Activated CD8-positive, alpha-beta memory T cell treated with anti-CD3 and anti-CD28 coated beads, Interleukin-2, amount 10 ng/mL, durations not matched to agents 7 days and 5 days (primary cell): ENCODE results near the gene NFIB. TPM values are rescaled to one million over a fixed set of nuclear protein-coding genes. Genes with fewer than 3 reads are reported as not detected.

Experiments
- ATAC-seq: fragments of 150-1000 bp; cut with Tn5 transposase; one replicate; pipeline ENCODE4 v1.10.0; 2021; ENCODE audit warnings: moderate library complexity
- CTCF ChIA-PET: fragments of 350-600 bp; sonication (Branson Sonifier 250); formaldehyde crosslinking; loops from one replicate; lab custom pipeline; 2021; ENCODE audit warnings: antibody characterized with exemption; lab: Charles Lee
- DNase-seq: peaks from one replicate; pipeline ENCODE4 v3.0.0-alpha.2; 2020
- H3K27ac Mint-ChIP-seq: one replicate; pipeline ENCODE4 v1.8.0; 2021; ENCODE audit warnings: mild to moderate bottlenecking, mixed read lengths
- H3K27me3 Mint-ChIP-seq: one replicate; pipeline ENCODE4 v1.8.0; 2021; ENCODE audit warnings: mixed read lengths
- H3K36me3 Mint-ChIP-seq: one replicate; pipeline ENCODE4 v1.8.0; 2021; ENCODE audit warnings: mild to moderate bottlenecking, mixed read lengths
- H3K4me1 Mint-ChIP-seq: one replicate; pipeline ENCODE4 v1.8.0; 2021; ENCODE audit warnings: mixed read lengths
- H3K4me3 Mint-ChIP-seq: one replicate; pipeline ENCODE4 v1.8.0; 2021; ENCODE audit warnings: mild to moderate bottlenecking, moderate library complexity, mixed read lengths
- H3K9me3 Mint-ChIP-seq: one replicate; pipeline ENCODE4 v1.8.0; 2022; ENCODE audit warnings: low read depth, mixed read lengths
- total RNA-seq, 2 experiments: library from RNA; stranded (reverse); gene quantifications; one replicate each; pipeline ENCODE4 v1.2.3, GENCODE V29; 2021

Gene NFIB
- total RNA-seq, 2 experiments from 2014 or later = not detected

- Mint-ChIP-seq H3K27ac (no peak overlapping the region), H3K9me3 (no peaks in the 10 kb centered on the region), H3K36me3 (no peaks in the 10 kb centered on the region), H3K4me1 (no peaks in the 10 kb centered on the region), H3K4me3 (no peak overlapping the region), H3K27me3 (no peaks in the 10 kb centered on the region)
- ATAC-seq = no peak
- DNase-seq = no peak
- CTCF ChIA-PET = no interaction called here
These were observed 93.7 kb downstream of the NFIB start for GRCh38 chr9:14220256-14220655.

- H3K27me3 Mint-ChIP-seq = no peaks in the 10 kb centered on the region
- CTCF ChIA-PET = no interaction called here
- H3K27ac Mint-ChIP-seq = no peak overlapping the region
- DNase-seq (no peak), ATAC-seq (no peak)
- H3K4me1 Mint-ChIP-seq = no peaks in the 10 kb centered on the region
- no peaks in the 10 kb centered on the region for H3K36me3 Mint-ChIP-seq
- H3K4me3 Mint-ChIP-seq = no peak overlapping the region
- no peaks in the 10 kb centered on the region for H3K9me3 Mint-ChIP-seq
These were observed 94.1 kb downstream of the NFIB start for GRCh38 chr9:14219850-14220249.

GRCh38 chr9:14218253-14218652 is 95.7 kb downstream of the NFIB start:
- no peaks in the 10 kb centered on the region for H3K27me3 Mint-ChIP-seq
- CTCF ChIA-PET = no interaction called here
- H3K9me3 Mint-ChIP-seq = no peaks in the 10 kb centered on the region

GRCh38 chr9:14216612-14217194 is 97.2 kb downstream of the NFIB start:
- H3K27ac Mint-ChIP-seq = no peak overlapping the region
- DNase-seq (no peak), ATAC-seq (no peak)
- H3K4me1 Mint-ChIP-seq = no peaks in the 10 kb centered on the region
- no peaks in the 10 kb centered on the region for H3K27me3 Mint-ChIP-seq
- H3K36me3 Mint-ChIP-seq = no peaks in the 10 kb centered on the region
- H3K4me3 Mint-ChIP-seq = no peak overlapping the region
- no peaks in the 10 kb centered on the region for H3K9me3 Mint-ChIP-seq
- CTCF ChIA-PET = no interaction called here

More at GRCh38 chr9:14218253-14218652, 95.7 kb downstream of the NFIB start:
- DNase-seq = no peak
- H3K27ac Mint-ChIP-seq = no peak overlapping the region
- no peaks in the 10 kb centered on the region for H3K4me1 Mint-ChIP-seq
- ATAC-seq = no peak
- H3K36me3 Mint-ChIP-seq = no peaks in the 10 kb centered on the region
- H3K4me3 Mint-ChIP-seq = no peak overlapping the region

GRCh38 chr9:14215614-14216013 is 98.3 kb downstream of the NFIB start:
- DNase-seq = no peak
- CTCF ChIA-PET = no interaction called here
- Mint-ChIP-seq H3K27ac (no peak overlapping the region), H3K4me3 (no peak overlapping the region), H3K27me3 (no peaks in the 10 kb centered on the region), H3K9me3 (no peaks in the 10 kb centered on the region), H3K4me1 (no peaks in the 10 kb centered on the region), H3K36me3 (no peaks in the 10 kb centered on the region)
- no peak for ATAC-seq

GRCh38 chr9:14214693-14215092 is 99.2 kb downstream of the NFIB start:
- no peaks in the 10 kb centered on the region for H3K4me1 Mint-ChIP-seq
- CTCF ChIA-PET = no interaction called here
- H3K9me3 Mint-ChIP-seq = no peaks in the 10 kb centered on the region
- no peak overlapping the region for H3K4me3 Mint-ChIP-seq
- no peak overlapping the region for H3K27ac Mint-ChIP-seq
- no peak for DNase-seq
- ATAC-seq = no peak
- H3K27me3 Mint-ChIP-seq = no peaks in the 10 kb centered on the region
- no peaks in the 10 kb centered on the region for H3K36me3 Mint-ChIP-seq

- H3K27me3 Mint-ChIP-seq = no peaks in the 10 kb centered on the region
- H3K4me1 Mint-ChIP-seq = no peaks in the 10 kb centered on the region
- no peak overlapping the region for H3K4me3 Mint-ChIP-seq
- CTCF ChIA-PET = no interaction called here
- no peak for DNase-seq
- H3K36me3 Mint-ChIP-seq = no peaks in the 10 kb centered on the region
- no peak for ATAC-seq
- no peaks in the 10 kb centered on the region for H3K9me3 Mint-ChIP-seq
- no peak overlapping the region for H3K27ac Mint-ChIP-seq
These were observed 99.8 kb downstream of the NFIB start for GRCh38 chr9:14214065-14214684.

GRCh38 chr9:14213504-14213903 is 100.4 kb downstream of the NFIB start:
- H3K9me3 Mint-ChIP-seq = no peaks in the 10 kb centered on the region
- H3K27ac Mint-ChIP-seq = no peak overlapping the region
- CTCF ChIA-PET = no interaction called here
- H3K27me3 Mint-ChIP-seq = no peaks in the 10 kb centered on the region
- H3K4me3 Mint-ChIP-seq = no peak overlapping the region
- DNase-seq (no peak), ATAC-seq (no peak)
- H3K36me3 Mint-ChIP-seq = no peaks in the 10 kb centered on the region
- no peaks in the 10 kb centered on the region for H3K4me1 Mint-ChIP-seq

GRCh38 chr9:14212697-14213420 is 101.1 kb downstream of the NFIB start:
- H3K36me3 Mint-ChIP-seq = no peaks in the 10 kb centered on the region
- H3K27ac Mint-ChIP-seq = no peak overlapping the region
- H3K4me3 Mint-ChIP-seq = no peak overlapping the region
- ATAC-seq (no peak), DNase-seq (no peak)
- H3K9me3 Mint-ChIP-seq = no peaks in the 10 kb centered on the region
- no peaks in the 10 kb centered on the region for H3K27me3 Mint-ChIP-seq
- no peaks in the 10 kb centered on the region for H3K4me1 Mint-ChIP-seq
- CTCF ChIA-PET = no interaction called here

- DNase-seq = no peak
- CTCF ChIA-PET = no interaction called here
- no peaks in the 10 kb centered on the region for H3K9me3 Mint-ChIP-seq
- no peak overlapping the region for H3K4me3 Mint-ChIP-seq
- no peaks in the 10 kb centered on the region for H3K27me3 Mint-ChIP-seq
- no peak for ATAC-seq
- no peaks in the 10 kb centered on the region for H3K36me3 Mint-ChIP-seq
- H3K27ac Mint-ChIP-seq = no peak overlapping the region
- no peaks in the 10 kb centered on the region for H3K4me1 Mint-ChIP-seq
These were observed 101.9 kb downstream of the NFIB start for GRCh38 chr9:14212077-14212476.

GRCh38 chr9:14211564-14211963 is 102.4 kb downstream of the NFIB start:
- no peak overlapping the region for H3K27ac Mint-ChIP-seq
- DNase-seq = no peak
- no peak overlapping the region for H3K4me3 Mint-ChIP-seq
- no peak for ATAC-seq
- H3K4me1 Mint-ChIP-seq = no peaks in the 10 kb centered on the region
- H3K27me3 Mint-ChIP-seq = no peaks in the 10 kb centered on the region
- no peaks in the 10 kb centered on the region for H3K36me3 Mint-ChIP-seq
- CTCF ChIA-PET = no interaction called here
- no peaks in the 10 kb centered on the region for H3K9me3 Mint-ChIP-seq

GRCh38 chr9:14210428-14210827 is 103.5 kb downstream of the NFIB start:
- ATAC-seq = no peak
- CTCF ChIA-PET = no interaction called here
- H3K4me1 Mint-ChIP-seq = no peaks in the 10 kb centered on the region
- H3K27me3 Mint-ChIP-seq = no peaks in the 10 kb centered on the region
- no peaks in the 10 kb centered on the region for H3K36me3 Mint-ChIP-seq
- H3K9me3 Mint-ChIP-seq = no peaks in the 10 kb centered on the region
- no peak for DNase-seq
- no peak overlapping the region for H3K4me3 Mint-ChIP-seq
- no peak overlapping the region for H3K27ac Mint-ChIP-seq

- H3K27me3 Mint-ChIP-seq = no peaks in the 10 kb centered on the region
- no peak overlapping the region for H3K27ac Mint-ChIP-seq
- no peaks in the 10 kb centered on the region for H3K9me3 Mint-ChIP-seq
- CTCF ChIA-PET = no interaction called here
- no peak overlapping the region for H3K4me3 Mint-ChIP-seq
- ATAC-seq = no peak
- DNase-seq = no peak
- no peaks in the 10 kb centered on the region for H3K4me1 Mint-ChIP-seq
- H3K36me3 Mint-ChIP-seq = no peaks in the 10 kb centered on the region
These were observed 104.3 kb downstream of the NFIB start for GRCh38 chr9:14209399-14210345.
